ENCODE measurements around the gene PSD2. TPM values are rescaled to one million over a fixed set of nuclear protein-coding genes. Genes with fewer than 3 reads are reported as not detected.

Gene PSD2
- total RNA-seq, 1 experiment from 2014 or later = 0.22 TPM

- H3K23ac ChIP-seq (ENCODE audit: insufficient read length, low read depth, low read length) = no peak overlapping the region
- H3K56ac ChIP-seq (ENCODE audit: insufficient read length, low read depth, low read length) = no peak overlapping the region
- Mint-ChIP-seq H3K27ac (no peak overlapping the region), H3K4me1 (peaks cover 4 to 6% of the 10 kb centered on the region in 2 experiments; a peak in 1 of 4 replicates), H3K4me3 (no peak overlapping the region), H3K9me3 (no peaks in the 10 kb centered on the region), H3K36me3 (ENCODE audit: insufficient read depth in 1 of 3, low read depth in 3 of 3) (no peaks in the 10 kb centered on the region), H3K27me3 (ENCODE audit: low read depth) (peaks cover 37% of the 10 kb centered on the region)
- H3T11ph ChIP-seq (ENCODE audit: low read length) = no peak overlapping the region
- H3K4ac ChIP-seq (ENCODE audit: low read depth, low read length) = no peak overlapping the region
- no peaks in the 10 kb centered on the region for H3K27me3 ChIP-seq (ENCODE audit: insufficient read depth, low read length)
- H4K8ac ChIP-seq (replicated peaks; ENCODE audit: insufficient read length, low read depth, low read length) = no peak overlapping the region
- no peaks in the 10 kb centered on the region for H3K79me2 ChIP-seq (ENCODE audit: insufficient read depth, low read length)
- no peak overlapping the region for H3K18ac ChIP-seq (ENCODE audit: insufficient read length, low read depth, low read length)
- no peak overlapping the region for H2AK5ac ChIP-seq (ENCODE audit: insufficient read length, low read length)
- no peaks in the 10 kb centered on the region for H3K9me3 ChIP-seq (ENCODE audit: control insufficient read depth, low read depth, low read length)
- DNase-seq = no peak
- no peak overlapping the region for H3K9ac ChIP-seq (ENCODE audit: extremely low read depth, insufficient read length, low read length)
- no peak overlapping the region for H3K14ac ChIP-seq (ENCODE audit: insufficient read depth, low read length)
- WGBS (ENCODE audit: extremely low coverage, insufficient read length, low lambda C conversion rate) = no CpG with 5 or more reads among the region's 25 CpGs
- no peak overlapping the region for H2AFZ ChIP-seq (ENCODE audit: low read length)
- no peaks in the 10 kb centered on the region for H3K23me2 ChIP-seq (ENCODE audit: insufficient read length, low read depth, low read length, poor library complexity, severe bottlenecking)
- H4K5ac ChIP-seq (ENCODE audit: insufficient read length, low read depth, low read length) = no peak overlapping the region
- H2BK15ac ChIP-seq (ENCODE audit: low read depth, low read length) = no peak overlapping the region
- no peak overlapping the region for H2BK20ac ChIP-seq (ENCODE audit: low read depth, low read length, poor library complexity, severe bottlenecking)
- H3K4me2 ChIP-seq (ENCODE audit: insufficient read depth, insufficient read length, low read length) = no peak overlapping the region
- no peaks in the 10 kb centered on the region for H4K20me1 ChIP-seq (ENCODE audit: control insufficient read depth, insufficient read depth, insufficient read length)
- no peaks in the 10 kb centered on the region for H3K4me1 ChIP-seq (ENCODE audit: insufficient read depth, low read length)
- H2BK120ac ChIP-seq (ENCODE audit: low read depth, low read length, poor library complexity, severe bottlenecking) = no peak overlapping the region
- no peak overlapping the region for H3K27ac ChIP-seq (ENCODE audit: insufficient read length, low read depth, low read length)
- H4K91ac ChIP-seq (ENCODE audit: insufficient read length, low read depth, low read length) = no peak overlapping the region
- no peaks in the 10 kb centered on the region for H3K79me1 ChIP-seq (ENCODE audit: insufficient read depth, low read depth, low read length, poor library complexity, severe bottlenecking)
- TF ChIP-seq, protein P1, sequence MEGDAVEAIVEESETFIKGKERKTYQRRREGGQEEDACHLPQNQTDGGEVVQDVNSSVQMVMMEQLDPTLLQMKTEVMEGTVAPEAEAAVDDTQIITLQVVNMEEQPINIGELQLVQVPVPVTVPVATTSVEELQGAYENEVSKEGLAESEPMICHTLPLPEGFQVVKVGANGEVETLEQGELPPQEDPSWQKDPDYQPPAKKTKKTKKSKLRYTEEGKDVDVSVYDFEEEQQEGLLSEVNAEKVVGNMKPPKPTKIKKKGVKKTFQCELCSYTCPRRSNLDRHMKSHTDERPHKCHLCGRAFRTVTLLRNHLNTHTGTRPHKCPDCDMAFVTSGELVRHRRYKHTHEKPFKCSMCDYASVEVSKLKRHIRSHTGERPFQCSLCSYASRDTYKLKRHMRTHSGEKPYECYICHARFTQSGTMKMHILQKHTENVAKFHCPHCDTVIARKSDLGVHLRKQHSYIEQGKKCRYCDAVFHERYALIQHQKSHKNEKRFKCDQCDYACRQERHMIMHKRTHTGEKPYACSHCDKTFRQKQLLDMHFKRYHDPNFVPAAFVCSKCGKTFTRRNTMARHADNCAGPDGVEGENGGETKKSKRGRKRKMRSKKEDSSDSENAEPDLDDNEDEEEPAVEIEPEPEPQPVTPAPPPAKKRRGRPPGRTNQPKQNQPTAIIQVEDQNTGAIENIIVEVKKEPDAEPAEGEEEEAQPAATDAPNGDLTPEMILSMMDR (conservative IDR thresholded peaks at IDR 0.05) = no peak
- no peak overlapping the region for H2BK12ac ChIP-seq (ENCODE audit: insufficient read length, low read depth, low read length)
- H2BK5ac ChIP-seq (ENCODE audit: insufficient read length, low read length) = no peak overlapping the region
Measured at GRCh38 chr5:139812836-139813805, 17.5 kb downstream of the PSD2 start.

Data from H9 (cell line).